Smooth muscle cell (in vitro differentiated cells): ENCODE measurements around the gene CEP295NL. TPM values are rescaled to one million over a fixed set of nuclear protein-coding genes. Genes with fewer than 3 reads are reported as not detected.

Experiments used
- DNase-seq: peaks from one replicate; lab custom pipeline; 2025; ENCODE audit not compliant: unreplicated experiment; lab: John Stamatoyannopoulos, UW
- H2AFZ ChIP-seq: fragments of 200-600 bp; sonication (generic); 2 replicates; pipeline ENCODE4 v1.6.0; 2016; ENCODE audit warnings: antibody characterized with exemption, low read depth, mild to moderate bottlenecking
- H3F3A ChIP-seq: fragments of 200-600 bp; sonication (generic); 2 replicates; pipeline ENCODE4 v1.6.0; 2017; ENCODE audit warnings: antibody characterized with exemption, low read depth
- H3K27ac ChIP-seq: fragments of 200-600 bp; sonication (generic); 2 replicates; pipeline ENCODE4 v1.5.1; 2016; ENCODE audit warnings: low read depth, mild to moderate bottlenecking
- H3K27me3 ChIP-seq: fragments of 200-600 bp; sonication (generic); 2 replicates; pipeline ENCODE4 v1.6.1; 2016; ENCODE audit warnings: low read depth, mild to moderate bottlenecking
- H3K36me3 ChIP-seq: fragments of 200-600 bp; sonication (generic); 2 replicates; pipeline ENCODE4 v1.5.1; 2016; ENCODE audit warnings: low read depth
- H3K4me1 ChIP-seq: fragments of 200-600 bp; sonication (generic); 2 replicates; pipeline ENCODE4 v1.5.1; 2016; ENCODE audit warnings: low read depth
- H3K4me2 ChIP-seq: fragments of 200-600 bp; sonication (generic); 2 replicates; pipeline ENCODE4 v1.6.0; 2016; ENCODE audit warnings: mild to moderate bottlenecking
- H3K4me3 ChIP-seq: fragments of 200-600 bp; sonication (generic); 2 replicates; pipeline ENCODE4 v1.5.1; 2016; ENCODE audit warnings: mild to moderate bottlenecking
- H3K79me2 ChIP-seq: fragments of 200-600 bp; sonication (generic); 2 replicates; pipeline ENCODE4 v1.6.0; 2016; ENCODE audit warnings: low read depth, mild to moderate bottlenecking
- H3K9ac ChIP-seq: fragments of 200-600 bp; sonication (generic); 2 replicates; pipeline ENCODE4 v1.6.0; 2016; ENCODE audit warnings: low read depth
- H3K9me3 ChIP-seq: fragments of 200-600 bp; sonication (generic); replicated peaks from 2 replicates; pipeline ENCODE4 v1.5.1; 2016; ENCODE audit warnings: low read depth
- H4K20me1 ChIP-seq: fragments of 200-600 bp; sonication (generic); 2 replicates; pipeline ENCODE4 v1.6.0; 2016; ENCODE audit warnings: low read depth
- CTCF ChIP-seq: fragments of 200-600 bp; sonication (generic); IDR thresholded peaks from 2 replicates; pipeline ENCODE4 v1.5.1; 2017; ENCODE audit warnings: borderline replicate concordance, mild to moderate bottlenecking, antibody characterized with exemption; ENCODE audit not compliant: insufficient read depth, poor library complexity, severe bottlenecking
- WGBS: methylation state at CpG from one replicate; pipeline ENCODE4 v1.1.7; 2016; ENCODE audit warnings: low lambda C conversion rate; 5-methylcytosine and 5-hydroxymethylcytosine counted together
- polyA plus RNA-seq: library from polyadenylated mRNA; unstranded; fragments of >200 nt; fragmentation: Nextera tagmentation; extraction: Ambion mirVana; gene quantifications from 2 replicates; pipeline ENCODE4 v1.2.1, GENCODE V29; 2016
- total RNA-seq: library from RNA; depleted of rRNA; stranded (reverse); fragments of >200 nt; gene quantifications from 2 replicates; pipeline ENCODE4 v1.2.3, GENCODE V29; 2014

CEP295NL gene
- total and polyA plus RNA-seq, 2 experiments from 2014 or later: 1.2 TPM; not detected in 1

- TF ChIP-seq CTCF: no peak
- DNase-seq: no peak
- peak overlapping the region; percentile 94 for H3K27ac ChIP-seq
These were observed 41.8 kb downstream of the CEP295NL start for GRCh38 chr17:78861229-78861628.

GRCh38 chr17:78859051-78859450, 44.0 kb downstream of the CEP295NL start:
- 91% methylated on average over 4 of the region's 4 CpGs for WGBS
- Histone ChIP-seq H3K4me3 (no peak overlapping the region), H3K27me3 (no peaks in the 10 kb centered on the region), H3K9me3 (no peaks in the 10 kb centered on the region), H3K4me1 (no peaks in the 10 kb centered on the region), H3K4me2 (no peak overlapping the region), H3K27ac (no peak overlapping the region), H3K36me3 (no peaks in the 10 kb centered on the region), H3K9ac (no peak overlapping the region), H2AFZ (no peak overlapping the region), H3F3A (peaks cover 9% of the 10 kb centered on the region), H3K79me2 (no peaks in the 10 kb centered on the region), H4K20me1 (no peaks in the 10 kb centered on the region)
- DNase-seq: no peak
- no peak for TF ChIP-seq CTCF

More at GRCh38 chr17:78861229-78861628, 41.8 kb downstream of the CEP295NL start:
- no peaks in the 10 kb centered on the region for H3K27me3 ChIP-seq
- no peak overlapping the region for H3K4me2 ChIP-seq
- 98% methylated on average over 4 of the region's 4 CpGs for WGBS
- no peak overlapping the region for H2AFZ ChIP-seq
- H4K20me1 ChIP-seq: peaks cover 8% of the 10 kb centered on the region
- peaks cover 9% of the 10 kb centered on the region for H3F3A ChIP-seq
- H3K4me3 ChIP-seq: no peak overlapping the region
- no peaks in the 10 kb centered on the region for H3K79me2 ChIP-seq
- H3K9ac ChIP-seq: peak overlapping the region; percentile 71
- H3K4me1 ChIP-seq: no peaks in the 10 kb centered on the region
- H3K36me3 ChIP-seq: no peaks in the 10 kb centered on the region
- no peaks in the 10 kb centered on the region for H3K9me3 ChIP-seq

GRCh38 chr17:78857266-78857665, 45.7 kb downstream of the CEP295NL start:
- WGBS: 97% methylated on average over 14 of the region's 14 CpGs
- Histone ChIP-seq H3F3A (peaks cover 2% of the 10 kb centered on the region), H3K79me2 (no peaks in the 10 kb centered on the region), H3K27ac (no peak overlapping the region), H3K4me1 (no peaks in the 10 kb centered on the region), H2AFZ (no peak overlapping the region), H3K9me3 (no peaks in the 10 kb centered on the region), H3K9ac (no peak overlapping the region), H3K36me3 (no peaks in the 10 kb centered on the region), H4K20me1 (no peaks in the 10 kb centered on the region), H3K4me3 (no peak overlapping the region), H3K4me2 (no peak overlapping the region), H3K27me3 (no peaks in the 10 kb centered on the region)
- TF ChIP-seq CTCF: no peak
- no peak for DNase-seq

GRCh38 chr17:78855561-78856165, 47.3 kb downstream of the CEP295NL start:
- 98% methylated on average over 25 of the region's 25 CpGs for WGBS

More at GRCh38 chr17:78855561-78856165, 47.3 kb downstream of the CEP295NL start:
- no peaks in the 10 kb centered on the region for H3K36me3 ChIP-seq
- no peaks in the 10 kb centered on the region for H3F3A ChIP-seq
- no peak for TF ChIP-seq CTCF
- no peaks in the 10 kb centered on the region for H3K79me2 ChIP-seq
- no peak for DNase-seq
- no peaks in the 10 kb centered on the region for H3K9me3 ChIP-seq
- no peak overlapping the region for H3K9ac ChIP-seq
- no peaks in the 10 kb centered on the region for H3K4me1 ChIP-seq
- H3K27ac ChIP-seq: no peak overlapping the region
- no peaks in the 10 kb centered on the region for H3K27me3 ChIP-seq
- H3K4me2 ChIP-seq: no peak overlapping the region
- no peaks in the 10 kb centered on the region for H4K20me1 ChIP-seq
- no peak overlapping the region for H2AFZ ChIP-seq
- H3K4me3 ChIP-seq: no peak overlapping the region
